Mononuclear cell (primary cell): Measurements from ENCODE around the gene ACTA1. TPM values are rescaled to one million over a fixed set of nuclear protein-coding genes. Genes with fewer than 3 reads are reported as not detected.
"Not testable (repeated sequence)": the region's sequence is repeated elsewhere in the genome, so short reads cannot be mapped to it uniquely, and the experiment has no call there.

Experiments
- H3K27me3 ChIP-seq: 2 replicates; pipeline ENCODE4 v1.6.0; 2011; ENCODE audit warnings: low read length, control low read depth; ENCODE audit not compliant: insufficient read depth
- H3K4me1 ChIP-seq: 2 replicates; pipeline ENCODE4 v1.5.1; 2011; ENCODE audit warnings: mild to moderate bottlenecking, low read length, control low read depth; ENCODE audit not compliant: insufficient read depth
- H3K4me3 ChIP-seq: 2 replicates; pipeline ENCODE4 v1.5.1; 2011; ENCODE audit warnings: mild to moderate bottlenecking, low read length, moderate library complexity
- H3K9me3 ChIP-seq: 2 replicates; pipeline ENCODE4 v1.5.1; 2011; ENCODE audit warnings: low read depth, mild to moderate bottlenecking, control low read depth, low read length
- total RNA-seq: library from RNA; depleted of rRNA; stranded (reverse); fragments of >200 nt; gene quantifications from one replicate; pipeline ENCODE4 v1.2.3, GENCODE V29; 2012

Gene ACTA1
- total RNA-seq, 1 donor, result not detected

- Histone ChIP-seq H3K4me1 (peaks cover 14% of the 10 kb centered on the region), H3K27me3 (peaks cover 56% of the 10 kb centered on the region), H3K4me3 (no peak overlapping the region), H3K9me3 (no peaks in the 10 kb centered on the region)
Observed at GRCh38 chr1:229407206-229408026, 26.5 kb downstream of the ACTA1 start.

DNA sequence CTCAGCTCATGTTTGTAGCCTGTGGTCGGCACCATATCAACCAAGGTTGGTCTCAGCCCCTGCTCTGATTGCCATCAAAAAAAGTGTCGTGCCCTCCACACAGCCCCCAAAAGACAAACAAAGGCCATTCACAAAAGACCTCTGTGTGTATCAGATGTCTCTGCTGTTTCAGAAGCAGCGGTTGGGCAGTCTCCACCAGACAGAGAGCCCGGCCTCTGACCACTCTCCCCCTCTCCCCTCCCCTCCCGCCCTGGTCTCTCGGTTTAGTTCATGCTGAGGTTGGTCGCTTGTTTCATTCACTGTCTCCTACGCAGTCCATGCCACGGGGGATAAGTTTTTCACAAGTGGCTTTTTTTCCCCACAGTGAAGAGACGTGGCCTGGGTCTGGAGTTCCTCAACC, 27.1 kb downstream of the ACTA1 start:
- Histone ChIP-seq H3K4me1 (peaks cover 14% of the 10 kb centered on the region), H3K4me3 (no peak overlapping the region), H3K27me3 (peaks cover 58% of the 10 kb centered on the region), H3K9me3 (no peaks in the 10 kb centered on the region)

DNA sequence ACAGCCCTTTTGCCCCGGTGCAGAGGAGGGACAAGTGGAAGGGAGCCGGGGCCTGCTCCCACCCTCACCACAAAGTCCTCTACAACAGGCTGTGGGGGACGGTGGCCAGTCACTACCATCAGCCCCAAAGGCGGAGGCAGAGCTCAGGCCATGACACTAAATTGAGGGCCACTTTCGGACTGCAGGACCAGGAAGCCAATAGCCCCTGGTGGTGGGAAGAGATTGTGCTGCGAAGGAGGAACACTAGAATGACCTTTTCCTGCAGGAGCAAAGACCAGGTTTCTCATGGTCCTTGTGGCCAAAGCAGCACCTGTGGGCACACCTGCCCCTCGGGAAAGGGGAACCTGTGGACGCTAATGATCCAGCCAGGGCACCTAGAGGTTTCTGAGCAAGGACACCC, 30.3 kb downstream of the ACTA1 start:
- Histone ChIP-seq H3K4me1 (peaks cover 5% of the 10 kb centered on the region), H3K27me3 (peaks cover 39% of the 10 kb centered on the region), H3K4me3 (no peak overlapping the region), H3K9me3 (no peaks in the 10 kb centered on the region)

DNA sequence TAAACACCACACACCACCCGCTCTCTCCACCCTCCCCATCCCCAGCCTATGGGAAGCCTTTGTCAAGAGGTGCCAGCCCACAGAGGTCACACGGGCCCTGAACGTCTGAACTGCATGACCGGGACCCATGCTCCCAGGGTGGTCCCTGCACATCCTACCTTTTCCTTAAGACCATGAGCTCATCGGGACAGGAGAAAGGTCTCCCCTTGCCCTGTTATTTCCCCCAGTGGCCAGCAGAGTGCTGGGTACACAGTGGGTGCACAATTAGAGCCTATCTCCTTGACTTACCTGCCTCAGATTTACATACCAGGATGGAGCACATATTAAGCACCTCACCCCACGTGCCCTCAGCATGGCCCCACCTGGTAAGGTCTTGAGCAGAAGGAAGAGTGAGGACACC, 30.9 kb downstream of the ACTA1 start:
- Histone ChIP-seq H3K27me3 (peaks cover 33% of the 10 kb centered on the region), H3K9me3 (no peaks in the 10 kb centered on the region), H3K4me3 (no peak overlapping the region), H3K4me1 (peaks cover 5% of the 10 kb centered on the region)

GRCh38 chr1:229402329-229402728, 31.6 kb downstream of the ACTA1 start:
- H3K4me1 ChIP-seq, H3K9me3 ChIP-seq, H3K4me3 ChIP-seq: not testable (repeated sequence)
- peaks cover 27% of the 10 kb centered on the region for H3K27me3 ChIP-seq

GRCh38 chr1:229397762-229398161, 36.1 kb downstream of the ACTA1 start:
- Histone ChIP-seq H3K4me3 (no peak overlapping the region), H3K27me3 (peaks cover 2% of the 10 kb centered on the region), H3K9me3 (no peaks in the 10 kb centered on the region), H3K4me1 (no peaks in the 10 kb centered on the region)

- Histone ChIP-seq H3K27me3 (no peaks in the 10 kb centered on the region), H3K4me1 (no peaks in the 10 kb centered on the region), H3K4me3 (no peak overlapping the region), H3K9me3 (no peaks in the 10 kb centered on the region)
Observed at GRCh38 chr1:229396585-229397206, 37.2 kb downstream of the ACTA1 start.

GRCh38 chr1:229394517-229394916, 39.4 kb downstream of the ACTA1 start:
- not testable (repeated sequence) for H3K9me3 ChIP-seq, H3K27me3 ChIP-seq, H3K4me1 ChIP-seq, H3K4me3 ChIP-seq

- Histone ChIP-seq H3K4me1 (no peaks in the 10 kb centered on the region), H3K9me3 (no peaks in the 10 kb centered on the region), H3K4me3 (no peak overlapping the region), H3K27me3 (no peaks in the 10 kb centered on the region)
Observed at GRCh38 chr1:229392936-229393335, 41.0 kb downstream of the ACTA1 start.

DNA sequence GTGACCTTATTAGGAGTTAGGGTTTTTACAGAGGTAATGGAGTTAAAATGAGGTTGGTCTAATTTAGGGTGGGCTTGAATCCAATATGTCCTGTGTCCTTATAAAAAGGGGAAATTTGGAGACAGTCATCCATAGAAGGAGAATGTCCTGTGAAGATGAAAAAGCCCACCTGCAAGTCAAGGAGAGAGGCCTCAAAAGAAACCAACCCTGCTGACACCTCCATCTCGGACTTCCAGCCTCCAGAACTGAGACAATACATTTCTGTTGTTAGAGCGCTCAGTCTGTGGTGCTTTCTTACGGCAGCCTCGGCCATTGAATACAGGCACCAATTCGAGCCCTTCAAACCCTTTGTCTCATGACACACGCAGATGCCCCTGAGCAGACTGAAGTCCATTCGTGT, 43.8 kb downstream of the ACTA1 start:
- Histone ChIP-seq H3K4me1 (no peaks in the 10 kb centered on the region), H3K27me3 (no peaks in the 10 kb centered on the region), H3K9me3 (no peaks in the 10 kb centered on the region), H3K4me3 (no peak overlapping the region)

DNA sequence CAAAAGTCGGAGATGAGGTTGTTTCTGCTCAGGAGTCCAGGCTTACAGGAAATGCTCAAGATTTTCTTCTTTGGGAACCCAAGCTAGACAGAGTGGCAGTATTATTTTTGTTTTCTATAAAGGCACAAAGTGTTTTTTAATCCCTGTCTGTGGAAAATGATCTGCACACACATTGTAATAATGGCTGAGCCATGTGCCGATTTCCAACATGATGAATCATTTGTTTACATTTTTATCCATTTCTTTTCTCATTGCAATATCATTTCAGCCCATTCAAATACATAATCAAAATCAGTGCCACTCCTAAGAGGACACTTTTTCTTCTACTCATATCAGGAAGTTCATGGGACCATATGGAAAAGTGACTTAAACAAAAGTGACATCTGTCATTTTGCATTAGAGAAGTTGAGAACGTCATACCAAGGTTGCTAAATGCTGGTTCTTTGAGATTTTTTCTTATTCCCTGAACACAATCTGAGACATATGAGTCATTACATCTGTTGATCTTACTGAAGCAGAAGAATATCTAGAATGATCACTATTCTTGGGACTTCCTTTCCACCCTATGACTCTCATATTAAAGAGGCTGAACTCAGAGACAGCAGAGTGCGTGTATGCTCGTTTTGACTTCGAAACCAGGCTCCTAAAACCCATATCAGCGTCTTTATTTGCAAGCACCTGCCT, 44.9 kb downstream of the ACTA1 start:
- Histone ChIP-seq H3K9me3 (no peaks in the 10 kb centered on the region), H3K4me3 (no peak overlapping the region), H3K27me3 (no peaks in the 10 kb centered on the region), H3K4me1 (no peaks in the 10 kb centered on the region)

DNA sequence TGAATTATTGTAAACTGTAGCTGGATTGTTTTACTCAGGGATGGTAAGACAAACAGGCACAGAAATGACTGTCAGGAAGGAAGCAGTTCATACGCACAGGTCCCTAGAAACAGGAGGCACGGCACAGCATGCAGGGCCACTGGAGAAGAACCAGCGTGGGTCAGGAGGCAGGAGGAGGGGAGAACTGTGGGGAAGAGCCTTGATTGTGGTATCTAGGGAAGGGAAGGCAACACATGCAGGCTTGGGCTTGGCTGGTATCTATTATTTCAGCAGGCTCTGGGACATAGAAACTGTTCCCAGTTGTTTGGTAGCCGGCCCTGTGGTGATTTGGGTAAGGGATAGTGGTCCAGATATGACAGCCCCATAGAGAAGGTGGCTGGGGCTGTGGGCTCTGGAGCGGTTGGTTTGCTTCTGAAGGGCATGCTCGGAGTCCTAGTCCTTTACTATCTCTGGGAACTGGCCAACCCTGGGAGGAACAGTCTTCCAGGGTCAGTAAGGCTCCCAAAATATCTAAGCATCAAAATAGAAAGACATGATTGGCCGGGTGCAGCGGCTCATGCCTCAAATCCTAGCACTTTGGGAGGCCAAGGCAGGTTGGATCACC, 47.9 kb downstream of the ACTA1 start:
- Histone ChIP-seq H3K9me3 (no peaks in the 10 kb centered on the region), H3K27me3 (no peaks in the 10 kb centered on the region), H3K4me3 (no peak overlapping the region), H3K4me1 (no peaks in the 10 kb centered on the region)

DNA sequence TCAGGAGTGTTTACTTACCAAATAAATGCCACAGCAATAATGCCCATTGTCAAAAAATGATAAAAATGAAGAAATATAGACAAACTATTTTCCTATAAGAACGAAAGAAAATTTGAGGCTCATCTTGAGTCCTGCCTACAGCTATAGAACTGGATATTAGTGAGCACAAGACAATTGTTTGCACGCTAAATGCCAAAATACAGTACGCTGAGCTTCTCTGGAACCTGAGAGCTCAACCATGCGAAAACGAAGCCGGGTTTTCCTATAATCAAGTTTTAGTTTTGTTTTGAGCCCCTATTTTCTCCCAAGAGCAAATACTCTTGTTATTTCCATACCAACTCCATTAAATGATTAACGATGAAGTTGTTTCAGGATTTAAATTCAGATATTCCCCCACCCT, 49.1 kb downstream of the ACTA1 start:
- H3K4me3 ChIP-seq, result no peak overlapping the region
- no peaks in the 10 kb centered on the region for H3K27me3 ChIP-seq
- no peaks in the 10 kb centered on the region for H3K4me1 ChIP-seq
- no peaks in the 10 kb centered on the region for H3K9me3 ChIP-seq

DNA sequence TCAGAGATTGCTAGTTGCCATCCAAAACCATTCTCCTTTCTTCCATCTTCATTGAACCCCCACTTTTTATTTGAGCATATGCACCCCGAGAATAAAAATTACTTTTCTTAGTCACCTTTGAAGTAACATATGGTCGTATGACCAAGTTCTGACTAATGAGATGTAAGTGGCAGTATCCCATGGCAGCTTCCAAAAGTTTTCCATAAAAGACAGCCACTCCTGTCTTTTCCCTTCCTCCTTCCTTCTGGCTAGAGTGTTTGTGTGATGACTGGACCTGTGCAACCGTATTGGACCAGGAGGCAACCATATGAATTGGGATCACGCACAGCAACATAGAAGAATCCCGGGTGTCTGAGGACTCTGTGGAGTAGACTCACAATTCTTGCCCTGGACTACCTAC, 49.9 kb downstream of the ACTA1 start:
- H3K4me1 ChIP-seq, result no peaks in the 10 kb centered on the region
- H3K4me3 ChIP-seq, result no peak overlapping the region
- no peaks in the 10 kb centered on the region for H3K9me3 ChIP-seq
- no peaks in the 10 kb centered on the region for H3K27me3 ChIP-seq

GRCh38 chr1:229383188-229383587, 50.7 kb downstream of the ACTA1 start:
- no peaks in the 10 kb centered on the region for H3K27me3 ChIP-seq
- no peaks in the 10 kb centered on the region for H3K4me1 ChIP-seq
- H3K9me3 ChIP-seq, result no peaks in the 10 kb centered on the region
- H3K4me3 ChIP-seq, result no peak overlapping the region
